GM13976 (cell line): ENCODE measurements around the gene NUCKS1.

Experiments
- DNase-seq: peaks from one replicate; pipeline ENCODE4 v3.0.0; 2012; ENCODE audit warnings: low spot score
- CTCF ChIP-seq: IDR thresholded peaks from 2 replicates; pipeline ENCODE4 v1.5.1; 2012; ENCODE audit warnings: borderline replicate concordance, mild to moderate bottlenecking; ENCODE audit not compliant: insufficient read depth; ENCODE audit errors: extremely low read depth, missing control alignments, control extremely low read depth
- in situ Hi-C: fragments of 300-500 bp; cut with MboI; formaldehyde crosslinking; loops from one replicate; pipeline ENCODE4 v1.12.0; 2022; ENCODE audit warnings: low sequenced_read_pairs, mixed read lengths, inconsistent platforms; ENCODE audit not compliant: unreplicated experiment

The NUCKS1 gene, protein sequence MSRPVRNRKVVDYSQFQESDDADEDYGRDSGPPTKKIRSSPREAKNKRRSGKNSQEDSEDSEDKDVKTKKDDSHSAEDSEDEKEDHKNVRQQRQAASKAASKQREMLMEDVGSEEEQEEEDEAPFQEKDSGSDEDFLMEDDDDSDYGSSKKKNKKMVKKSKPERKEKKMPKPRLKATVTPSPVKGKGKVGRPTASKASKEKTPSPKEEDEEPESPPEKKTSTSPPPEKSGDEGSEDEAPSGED

GRCh38 chr1:205750138-205751035, at the start of gene NUCKS1:
NUCKS1 (minus strand) TSS chr1:205750182; CDS start chr1:205749973, 209 bp downstream.
- TF ChIP-seq CTCF: no peak
- in situ Hi-C loops: no loop called here
- peak; percentile 84 for DNase-seq

DNA sequence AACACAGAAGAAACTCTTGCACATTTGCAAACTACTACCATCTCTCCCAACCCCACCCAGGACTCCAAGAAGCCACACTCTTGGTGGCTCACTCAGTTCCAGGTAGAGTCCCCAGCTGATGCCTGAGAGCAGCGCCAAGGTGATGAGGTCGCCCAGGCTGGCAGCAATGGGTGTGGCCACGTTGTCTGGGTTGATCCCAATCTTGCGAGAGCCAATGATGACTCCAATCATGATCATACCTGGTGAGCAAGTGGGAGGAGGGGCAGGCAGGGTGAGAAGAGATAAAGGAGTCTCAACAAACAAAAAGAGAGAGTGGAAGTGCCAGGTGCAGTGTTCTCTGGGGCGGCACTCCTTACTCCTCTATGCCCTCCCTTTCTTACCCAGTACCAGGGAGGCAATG, 48.6 kb upstream of the NUCKS1 start:
- in situ Hi-C loops: loop anchor here (10.0 to 25.0 kb wide), 3 partner anchors 116 to 314 kb away; partner anchors contain the start of gene AVPR1B
- no peak for DNase-seq

DNA sequence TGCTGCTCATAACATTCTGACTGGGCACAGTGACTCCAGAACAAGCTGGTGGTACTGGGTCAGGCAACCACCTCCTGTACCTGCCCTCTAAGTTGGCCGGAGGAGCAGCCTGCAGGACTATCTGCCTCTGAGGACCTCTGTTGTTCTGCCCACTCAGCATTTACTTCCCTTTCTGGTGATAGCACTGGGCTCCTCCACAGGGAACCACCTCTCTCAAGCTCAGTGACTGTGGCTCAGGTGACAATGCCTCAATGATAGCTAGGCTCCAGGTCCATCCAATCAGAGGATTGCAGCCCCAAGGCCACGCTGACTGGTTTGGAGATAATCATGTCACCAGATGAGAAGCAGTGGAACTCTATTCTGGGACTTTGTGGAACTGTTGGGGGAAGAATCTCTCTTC, 47.2 kb upstream of the NUCKS1 start:
- in situ Hi-C loops: loop anchor here (10.0 to 25.0 kb wide), 3 partner anchors 118 to 315 kb away; partner anchors contain the start of gene AVPR1B
- TF ChIP-seq CTCF: no peak
- no peak for DNase-seq

More for the DNA sequence above, 48.6 kb upstream of the NUCKS1 start:
- TF ChIP-seq CTCF: no peak

DNA sequence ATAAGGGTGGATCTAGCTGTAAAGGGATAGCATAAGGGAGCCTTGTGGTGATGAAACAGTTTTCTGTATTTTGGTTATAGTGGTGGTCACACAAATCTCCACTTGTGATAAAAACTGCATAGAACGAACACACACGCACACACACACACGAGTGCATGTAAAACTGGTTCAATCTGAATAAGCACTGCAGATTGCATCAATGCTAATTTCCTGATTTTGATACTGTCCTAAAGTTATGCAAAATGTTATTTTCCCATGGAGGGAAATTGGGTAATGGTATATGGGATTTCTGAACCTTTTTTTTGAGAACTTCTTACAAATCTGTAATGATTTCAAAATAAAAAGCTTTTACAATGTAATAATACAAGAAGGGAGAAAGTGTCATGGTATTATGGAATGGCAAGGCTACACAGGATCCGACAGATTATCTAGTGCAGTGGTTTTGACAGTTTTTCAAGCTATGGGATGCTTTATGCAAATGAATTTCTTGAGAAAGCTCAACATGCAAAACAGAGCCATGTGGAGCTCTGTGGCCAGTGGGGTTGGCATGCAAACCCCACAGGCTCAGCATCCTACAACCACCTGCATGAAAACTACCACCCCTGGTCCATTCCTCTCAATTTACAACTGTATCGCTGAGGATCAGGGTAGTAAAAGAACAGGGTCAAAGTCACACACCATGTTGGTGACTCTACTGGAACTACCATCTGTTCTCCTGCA, 44.2 kb upstream of the NUCKS1 start:
- in situ Hi-C loops: loop anchor here (10.0 to 25.0 kb wide), 3 partner anchors 121 to 318 kb away; partner anchors contain the start of gene AVPR1B
- no peak for TF ChIP-seq CTCF
- DNase-seq: no peak

- in situ Hi-C loops: loop anchor here (10.0 to 25.0 kb wide), 3 partner anchors 122 to 319 kb away; partner anchors contain the start of gene AVPR1B
- no peak for TF ChIP-seq CTCF
- DNase-seq: no peak
Measured at GRCh38 chr1:205792961-205793673, 43.1 kb upstream of the NUCKS1 start.

DNA sequence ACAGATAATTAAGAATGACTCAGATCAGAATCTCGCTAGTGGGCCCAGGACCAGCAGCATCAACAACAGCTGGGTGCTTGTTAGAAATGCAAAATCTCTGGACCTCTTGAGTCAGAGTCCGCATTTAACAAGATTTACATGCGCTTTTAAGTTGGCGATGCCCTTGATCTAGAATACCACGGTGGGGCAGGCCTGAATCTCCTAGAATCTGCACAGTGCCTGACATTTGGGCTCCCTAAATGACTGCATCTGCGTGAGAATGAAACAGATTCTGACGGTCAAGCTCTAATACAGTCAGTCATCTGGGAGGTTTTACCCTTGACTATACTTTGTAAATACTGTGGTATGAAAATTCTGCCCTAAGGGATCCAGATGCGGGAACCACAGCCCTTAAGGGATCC, 42.5 kb upstream of the NUCKS1 start:
- TF ChIP-seq CTCF: no peak
- in situ Hi-C loops: loop anchor here (10.0 to 25.0 kb wide), 3 partner anchors 122 to 320 kb away; partner anchors contain the start of gene AVPR1B

More for the DNA sequence above, 42.5 kb upstream of the NUCKS1 start:
- no peak for DNase-seq
